Middle frontal gyrus (tissue), 1 donor: ENCODE results near the gene HELZ.

Experiments used
- DNase-seq: peaks from one replicate; pipeline ENCODE4 v3.0.0-alpha.2; 2015; ENCODE audit warnings: low spot score; ENCODE audit errors: extremely low spot score

Gene HELZ

DNA sequence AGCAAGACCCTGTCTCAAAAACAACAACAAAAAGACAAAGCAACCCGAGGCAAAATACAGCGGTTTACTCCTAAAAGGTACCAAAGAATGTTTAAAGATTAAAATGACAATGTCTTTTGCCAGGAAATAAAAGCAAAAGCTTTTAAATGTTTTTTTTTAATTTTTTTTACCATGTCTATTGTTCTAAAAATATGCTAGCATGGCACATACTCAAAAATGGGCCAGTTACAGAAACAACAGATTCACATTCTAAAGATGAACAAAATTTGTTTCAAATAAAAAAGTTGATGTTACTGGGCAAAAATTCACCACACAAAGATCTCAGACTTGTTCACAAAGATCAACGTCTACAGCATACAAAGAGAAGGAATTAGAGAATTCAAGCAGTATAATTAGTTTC, 159.6 kb downstream of the HELZ start:
- DNase-seq: no peak

- no peak for DNase-seq
These were observed 162.9 kb downstream of the HELZ start for GRCh38 chr17:67082107-67082506.

DNA sequence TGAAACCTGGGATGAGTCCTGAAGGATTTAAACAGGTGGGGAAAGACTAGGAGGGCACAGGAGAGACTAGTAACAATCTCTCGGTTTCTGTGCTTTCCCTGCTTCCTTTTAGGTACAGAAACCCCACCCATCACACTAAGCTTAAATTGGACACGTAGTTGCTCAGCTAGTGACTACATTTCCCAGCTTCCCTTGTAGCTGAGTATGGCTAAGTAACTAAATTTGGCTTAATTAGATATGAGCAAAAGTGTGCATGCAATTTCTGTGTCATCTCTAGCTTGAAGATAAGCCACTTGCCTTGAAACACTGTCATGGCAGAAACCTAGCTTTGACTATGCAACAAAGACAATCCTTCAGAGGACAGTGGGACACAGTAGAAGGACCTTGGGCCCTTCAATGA, 164.2 kb downstream of the HELZ start:
- DNase-seq: no peak

DNA sequence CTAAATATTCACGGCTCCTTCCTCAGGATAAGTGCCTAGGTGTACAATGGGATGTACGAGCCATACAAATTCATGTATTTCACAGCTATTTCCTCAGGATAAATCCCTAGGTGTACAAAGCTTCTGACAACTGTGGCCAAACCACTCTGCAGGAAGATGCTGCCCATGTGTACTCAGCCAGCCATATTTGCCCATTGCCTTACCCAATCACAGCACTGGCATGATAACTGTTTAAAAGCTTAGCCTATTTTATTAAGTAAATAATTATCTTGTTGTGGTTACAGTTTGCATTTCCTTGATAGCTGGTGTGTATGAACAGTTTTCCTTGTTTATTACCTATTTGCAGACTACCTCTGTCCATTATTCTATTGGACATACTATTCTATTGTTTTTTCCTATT, 165.5 kb downstream of the HELZ start:
- no peak for DNase-seq

GRCh38 chr17:67078292-67078691, 166.7 kb downstream of the HELZ start:
- DNase-seq: no peak

DNA sequence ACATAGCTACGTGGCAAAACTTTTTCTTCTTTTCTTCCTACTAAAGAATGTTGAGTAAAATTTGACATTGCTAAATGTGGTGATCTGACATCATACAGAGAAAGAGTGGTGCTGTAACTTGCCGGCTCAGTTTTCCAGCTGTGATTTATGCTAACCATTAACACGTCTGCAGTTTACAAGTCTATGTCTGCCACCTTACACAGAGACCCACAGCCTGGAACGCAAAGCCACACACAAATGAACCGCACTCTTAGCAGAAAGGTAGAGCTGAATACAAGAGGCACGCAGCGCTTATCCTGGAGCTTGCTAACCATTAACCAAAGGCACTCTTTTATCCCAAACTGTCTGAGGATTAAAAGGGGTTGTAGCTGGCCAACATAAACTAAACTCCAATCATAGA, 168.7 kb downstream of the HELZ start:
- DNase-seq: no peak

DNA sequence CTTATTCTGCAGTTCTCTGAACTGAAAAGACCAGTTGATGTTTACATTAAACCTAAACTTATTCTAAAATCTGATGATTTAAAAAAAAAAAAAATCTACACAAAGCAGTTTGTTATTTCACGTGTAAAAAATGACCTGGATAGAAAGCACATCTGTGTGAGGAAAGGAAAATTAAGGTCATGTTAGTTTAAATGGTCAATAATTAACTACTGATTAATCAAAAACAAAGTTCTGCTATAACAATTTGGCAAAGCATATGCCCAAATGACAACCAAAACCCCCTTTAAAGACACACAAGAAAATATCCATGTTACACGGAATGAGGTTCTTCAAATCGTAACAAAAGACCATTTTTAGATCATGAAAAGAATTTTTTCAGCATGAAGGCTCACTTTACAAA, 170.2 kb downstream of the HELZ start:
- DNase-seq: no peak

GRCh38 chr17:67072885-67073284, 172.1 kb downstream of the HELZ start:
- DNase-seq: no peak

DNA sequence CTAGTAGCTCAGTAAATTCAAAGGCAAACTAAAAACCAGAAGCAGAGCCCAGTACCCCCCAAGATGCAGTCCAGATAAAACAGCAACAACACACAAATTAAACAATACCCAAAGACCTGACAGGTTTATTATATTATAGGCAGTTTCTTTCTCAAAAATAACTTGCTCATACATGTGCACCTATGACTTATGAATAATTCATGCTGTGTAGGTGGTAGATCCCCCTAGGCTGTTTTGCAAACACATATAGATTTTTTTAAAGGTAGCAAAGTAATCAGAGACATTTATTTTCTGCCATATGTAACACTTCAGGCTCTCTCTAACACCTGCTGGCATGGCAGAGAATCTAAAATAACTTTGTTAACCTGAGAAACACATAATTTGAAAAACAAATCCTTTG, 173.4 kb downstream of the HELZ start:
- no peak for DNase-seq

DNA sequence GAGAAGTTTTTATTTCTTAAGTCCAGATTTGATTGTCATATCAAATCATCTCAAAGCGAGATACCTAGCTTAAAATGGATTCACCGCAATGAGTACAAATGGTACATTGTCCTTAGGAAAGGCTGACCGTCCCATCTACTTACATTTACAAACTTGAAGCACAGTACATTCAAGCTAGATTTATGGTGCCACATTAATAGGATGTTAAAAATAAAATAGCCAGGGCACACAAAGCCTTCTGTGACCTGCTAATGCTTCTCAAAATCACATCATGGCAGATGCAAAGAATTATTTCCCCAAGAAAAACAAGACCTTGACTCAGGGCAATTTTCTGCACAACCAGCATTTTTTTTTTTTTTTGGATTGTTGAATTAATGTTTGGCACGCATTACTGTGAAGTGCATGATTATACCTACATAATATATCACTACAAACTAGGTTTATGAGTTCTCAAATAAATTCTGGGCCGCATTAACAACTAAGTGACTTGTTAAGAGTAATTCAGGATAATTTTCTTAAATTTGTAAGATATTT, 175.3 kb downstream of the HELZ start:
- no peak for DNase-seq

GRCh38 chr17:67068999-67069398, 176.0 kb downstream of the HELZ start:
- DNase-seq: no peak

GRCh38 chr17:67067571-67068482, 177.2 kb downstream of the HELZ start:
- DNase-seq: no peak

DNA sequence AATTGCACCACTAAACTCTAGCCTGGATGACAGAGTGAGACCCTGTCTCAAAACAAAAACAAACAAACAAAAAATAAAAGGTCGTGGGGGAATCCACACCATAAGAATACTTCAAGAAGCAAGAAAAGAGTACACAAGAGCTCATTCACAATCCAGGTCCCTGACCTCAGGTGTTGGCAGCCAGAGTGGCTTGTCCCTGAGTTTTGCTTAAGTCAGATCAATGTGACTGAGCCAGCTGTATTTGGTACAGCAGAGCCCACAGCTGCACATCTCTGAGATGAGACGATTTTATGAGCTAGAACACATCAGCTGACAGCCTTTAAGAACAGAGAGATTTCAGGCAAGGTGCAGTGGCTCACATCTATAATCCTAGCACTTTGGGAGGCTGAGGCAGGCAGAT, 178.3 kb downstream of the HELZ start:
- no peak for DNase-seq

GRCh38 chr17:67063141-67063540, 181.9 kb downstream of the HELZ start:
- no peak for DNase-seq

GRCh38 chr17:67059372-67059771, 185.6 kb downstream of the HELZ start:
- DNase-seq: no peak

DNA sequence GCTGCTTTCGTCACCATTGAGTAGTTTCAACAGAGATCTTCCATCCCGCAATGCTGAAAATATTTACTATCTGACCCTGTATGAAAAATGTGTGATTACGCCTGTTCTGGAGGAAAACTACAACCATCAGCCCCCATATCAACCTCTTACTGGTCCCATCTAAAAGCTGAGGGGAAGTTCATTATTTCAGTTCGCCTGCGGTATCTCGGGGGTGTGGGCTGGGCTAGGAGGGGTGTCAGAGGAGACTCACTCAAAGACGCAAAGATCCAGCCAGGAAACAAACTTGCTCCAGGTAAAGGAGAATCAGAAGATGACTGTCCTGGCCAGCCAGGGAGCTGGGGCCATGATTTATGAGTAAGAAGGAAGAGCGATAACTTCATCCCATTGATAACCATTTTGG, 187.0 kb downstream of the HELZ start:
- no peak for DNase-seq

GRCh38 chr17:67056746-67057490, 188.1 kb downstream of the HELZ start:
- DNase-seq: no peak

DNA sequence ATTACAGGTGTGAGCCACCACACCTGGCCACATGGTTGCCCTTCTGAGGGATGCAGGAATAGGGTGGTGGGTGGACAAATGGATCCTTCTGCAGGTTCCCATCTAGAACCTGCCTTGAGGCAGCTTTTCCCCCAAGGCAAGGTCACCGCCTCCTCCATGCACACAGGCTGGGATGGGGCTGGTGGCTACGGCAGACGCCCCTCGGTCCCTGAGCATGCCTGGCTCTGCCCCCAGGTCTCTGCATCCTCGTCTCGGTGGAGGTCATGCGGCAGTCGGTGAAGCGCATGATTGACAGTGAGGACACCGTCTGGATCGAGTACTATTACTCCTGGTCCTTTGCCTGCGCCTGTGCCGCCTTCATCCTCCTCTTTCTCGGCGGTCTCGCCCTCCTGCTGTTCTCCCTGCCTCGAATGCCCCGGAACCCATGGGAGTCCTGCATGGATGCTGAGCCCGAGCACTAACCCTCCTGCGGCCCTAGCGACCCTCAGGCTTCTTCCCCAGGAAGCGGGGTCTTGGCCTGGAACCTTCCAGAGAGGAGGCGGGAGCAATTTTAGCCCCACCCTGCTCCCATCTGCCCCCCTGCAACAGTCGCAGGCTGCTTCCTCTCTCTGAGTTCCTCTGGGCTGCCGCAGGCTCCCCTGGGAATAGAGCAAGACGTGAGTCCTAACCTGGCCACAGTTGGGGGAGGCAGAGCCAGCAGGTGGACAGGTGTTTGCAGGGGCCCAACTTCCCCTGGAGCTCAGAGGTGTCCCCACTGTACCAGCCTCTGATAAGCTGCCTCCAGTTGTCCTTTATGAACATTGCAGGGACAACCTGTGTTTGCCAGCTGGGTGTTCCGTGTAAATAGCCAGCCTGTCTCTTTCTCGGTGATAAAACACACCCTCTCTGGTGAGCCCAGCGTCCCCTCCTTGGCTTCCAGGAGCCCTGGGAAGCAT, 188.9 kb downstream of the HELZ start:
- DNase-seq: no peak

- no peak for DNase-seq
These were observed 190.0 kb downstream of the HELZ start for GRCh38 chr17:67055041-67055443.

DNA sequence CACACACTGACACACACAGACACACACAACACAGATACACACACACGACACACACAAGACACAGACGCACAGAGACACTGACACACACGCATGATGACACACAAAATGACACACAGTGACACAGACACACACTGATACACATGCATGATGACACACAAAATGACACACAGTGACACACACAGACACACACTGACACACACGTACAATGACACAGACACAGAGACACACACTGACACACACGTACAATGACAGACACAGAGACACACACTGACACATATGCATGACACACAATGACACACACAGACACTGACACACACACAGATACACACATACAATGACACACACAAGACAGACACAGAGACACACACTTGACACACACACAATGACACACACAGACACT, 190.4 kb downstream of the HELZ start:
- DNase-seq: no peak

GRCh38 chr17:67054011-67054591, 190.9 kb downstream of the HELZ start:
- no peak for DNase-seq
